ENCODE data around the gene GSG1L.
"Not testable (repeated sequence)": the region's sequence is repeated elsewhere in the genome, so short reads cannot be mapped to it uniquely, and the experiment has no call there.

Gene GSG1L

GRCh38 chr16:27983244-27983643 is 80.3 kb downstream of the GSG1L start:
- H3K4me1 Mint-ChIP-seq, result no peaks in the 10 kb centered on the region
- no peaks in the 10 kb centered on the region for H3K36me3 Mint-ChIP-seq
- H3K27ac Mint-ChIP-seq, result no peak overlapping the region
- DNase-seq, result no peak
- H3K27me3 Mint-ChIP-seq, result peaks cover 33% of the 10 kb centered on the region
- H3K9me3 Mint-ChIP-seq, result peaks cover 2% of the 10 kb centered on the region
- CTCF ChIA-PET, result no interaction called here
- H3K4me3 Mint-ChIP-seq, result no peak overlapping the region

GRCh38 chr16:27982184-27982583 is 81.3 kb downstream of the GSG1L start:
- Mint-ChIP-seq H3K4me3 (no peak overlapping the region), H3K36me3 (no peaks in the 10 kb centered on the region), H3K9me3 (peaks cover 2% of the 10 kb centered on the region), H3K27ac (no peak overlapping the region), H3K27me3 (peaks cover 41% of the 10 kb centered on the region), H3K4me1 (no peaks in the 10 kb centered on the region)
- no peak for DNase-seq
- CTCF ChIA-PET, result interaction anchor here (1.1 to 2.1 kb wide), 2 partner anchors 9 to 89 kb away, joined by 4 to 7 read pairs; no protein-coding TSS in a partner anchor

GRCh38 chr16:27980919-27981700 is 82.4 kb downstream of the GSG1L start:
- H3K9me3 Mint-ChIP-seq, result peaks cover 2% of the 10 kb centered on the region
- CTCF ChIA-PET, result interaction anchor here (1.1 to 2.1 kb wide), 2 partner anchors 8 to 90 kb away, joined by 4 to 7 read pairs; no protein-coding TSS in a partner anchor
- H3K4me3 Mint-ChIP-seq, result no peak overlapping the region
- DNase-seq, result no peak
- no peaks in the 10 kb centered on the region for H3K36me3 Mint-ChIP-seq
- no peak overlapping the region for H3K27ac Mint-ChIP-seq
- H3K4me1 Mint-ChIP-seq, result no peaks in the 10 kb centered on the region
- H3K27me3 Mint-ChIP-seq, result peaks cover 48% of the 10 kb centered on the region

- CTCF ChIA-PET, result interaction anchor here (2.1 kb wide), 1 partner anchor 7 kb away, joined by 7 read pairs; no protein-coding TSS in a partner anchor
- H3K27me3 Mint-ChIP-seq, result peaks cover 46% of the 10 kb centered on the region
- peaks cover 2% of the 10 kb centered on the region for H3K9me3 Mint-ChIP-seq
- H3K36me3 Mint-ChIP-seq, result no peaks in the 10 kb centered on the region
- no peak overlapping the region for H3K4me3 Mint-ChIP-seq
- no peaks in the 10 kb centered on the region for H3K4me1 Mint-ChIP-seq
- no peak overlapping the region for H3K27ac Mint-ChIP-seq
- DNase-seq, result no peak
Measured at GRCh38 chr16:27980076-27980775, 83.3 kb downstream of the GSG1L start.

- CTCF ChIA-PET, H3K9me3 Mint-ChIP-seq, H3K4me1 Mint-ChIP-seq, DNase-seq, H3K36me3 Mint-ChIP-seq, H3K27ac Mint-ChIP-seq, H3K4me3 Mint-ChIP-seq: not testable (repeated sequence)
- peaks cover 46% of the 10 kb centered on the region for H3K27me3 Mint-ChIP-seq
Measured at GRCh38 chr16:27979668-27980067, 83.8 kb downstream of the GSG1L start.

- H3K36me3 Mint-ChIP-seq, result no peaks in the 10 kb centered on the region
- DNase-seq, result no peak
- no peak overlapping the region for H3K4me3 Mint-ChIP-seq
- peaks cover 50% of the 10 kb centered on the region for H3K27me3 Mint-ChIP-seq
- H3K4me1 Mint-ChIP-seq, result no peaks in the 10 kb centered on the region
- H3K9me3 Mint-ChIP-seq, result peaks cover 2% of the 10 kb centered on the region
- CTCF ChIA-PET, result interaction anchor here (1.6 kb wide), 1 partner anchor 92 kb away, joined by 6 read pairs; no protein-coding TSS in a partner anchor
- H3K27ac Mint-ChIP-seq, result no peak overlapping the region
Measured at GRCh38 chr16:27978876-27979275, 84.6 kb downstream of the GSG1L start.

- Mint-ChIP-seq H3K36me3 (no peaks in the 10 kb centered on the region), H3K27me3 (peaks cover 53% of the 10 kb centered on the region), H3K9me3 (peaks cover 2% of the 10 kb centered on the region), H3K27ac (no peak overlapping the region), H3K4me3 (no peak overlapping the region), H3K4me1 (no peaks in the 10 kb centered on the region)
- DNase-seq, result no peak
- CTCF ChIA-PET, result interaction anchor here (0.6 to 1.6 kb wide), 3 partner anchors 12 to 241 kb away, joined by 3 to 6 read pairs (median 4); no protein-coding TSS in a partner anchor
Measured at GRCh38 chr16:27977966-27978365, 85.5 kb downstream of the GSG1L start.

GRCh38 chr16:27976990-27977389 is 86.5 kb downstream of the GSG1L start:
- H3K27ac Mint-ChIP-seq, result no peak overlapping the region
- DNase-seq, result no peak
- peaks cover 4% of the 10 kb centered on the region for H3K4me1 Mint-ChIP-seq
- CTCF ChIA-PET, result no interaction called here
- peaks cover 51% of the 10 kb centered on the region for H3K27me3 Mint-ChIP-seq
- H3K9me3 Mint-ChIP-seq, result no peaks in the 10 kb centered on the region
- no peak overlapping the region for H3K4me3 Mint-ChIP-seq
- H3K36me3 Mint-ChIP-seq, result no peaks in the 10 kb centered on the region

GRCh38 chr16:27974896-27975540 is 88.5 kb downstream of the GSG1L start:
- Mint-ChIP-seq H3K4me1 (peaks cover 4% of the 10 kb centered on the region), H3K36me3 (no peaks in the 10 kb centered on the region), H3K27me3 (peaks cover 49% of the 10 kb centered on the region), H3K9me3 (no peaks in the 10 kb centered on the region), H3K4me3 (no peak overlapping the region), H3K27ac (no peak overlapping the region)
- DNase-seq, result no peak
- CTCF ChIA-PET, result interaction anchor here (1.0 to 4.6 kb wide), 2 partner anchors 96 to 243 kb away, joined by 4 to 63 read pairs; no protein-coding TSS in a partner anchor

GRCh38 chr16:27973678-27974077 is 89.8 kb downstream of the GSG1L start:
- H3K4me3 Mint-ChIP-seq, result no peak overlapping the region
- H3K36me3 Mint-ChIP-seq, result no peaks in the 10 kb centered on the region
- peaks cover 4% of the 10 kb centered on the region for H3K4me1 Mint-ChIP-seq
- CTCF ChIA-PET, result interaction anchor here (1.0 to 4.6 kb wide), 5 partner anchors 8 to 283 kb away, joined by 4 to 63 read pairs (median 8); no protein-coding TSS in a partner anchor
- H3K9me3 Mint-ChIP-seq, result no peaks in the 10 kb centered on the region
- no peak overlapping the region for H3K27ac Mint-ChIP-seq
- DNase-seq, result no peak
- H3K27me3 Mint-ChIP-seq, result peaks cover 36% of the 10 kb centered on the region

- Mint-ChIP-seq H3K36me3 (no peaks in the 10 kb centered on the region), H3K4me3 (no peak overlapping the region), H3K27me3 (peaks cover 30% of the 10 kb centered on the region), H3K27ac (no peak overlapping the region), H3K9me3 (no peaks in the 10 kb centered on the region), H3K4me1 (peaks cover 4% of the 10 kb centered on the region)
- peak; percentile 74 for DNase-seq
- CTCF ChIA-PET, result interaction anchor here (0.6 to 4.6 kb wide), 20 partner anchors 9 to 305 kb away, joined by 3 to 63 read pairs (median 4); partner anchors contain the start of gene GSG1L
Measured at GRCh38 chr16:27972500-27972899, 91.0 kb downstream of the GSG1L start.

GRCh38 chr16:27969574-27969973 is 93.9 kb downstream of the GSG1L start:
- Mint-ChIP-seq H3K4me3 (no peak overlapping the region), H3K36me3 (no peaks in the 10 kb centered on the region), H3K27ac (no peak overlapping the region), H3K27me3 (peaks cover 22% of the 10 kb centered on the region), H3K4me1 (peaks cover 4% of the 10 kb centered on the region), H3K9me3 (no peaks in the 10 kb centered on the region)
- DNase-seq, result no peak
- CTCF ChIA-PET, result no interaction called here

- no peaks in the 10 kb centered on the region for H3K36me3 Mint-ChIP-seq
- no peaks in the 10 kb centered on the region for H3K9me3 Mint-ChIP-seq
- H3K27me3 Mint-ChIP-seq, result peaks cover 12% of the 10 kb centered on the region
- DNase-seq, result no peak
- no peak overlapping the region for H3K27ac Mint-ChIP-seq
- H3K4me1 Mint-ChIP-seq, result no peaks in the 10 kb centered on the region
- CTCF ChIA-PET, result no interaction called here
- H3K4me3 Mint-ChIP-seq, result no peak overlapping the region
Measured at GRCh38 chr16:27967169-27967568, 96.3 kb downstream of the GSG1L start.

GRCh38 chr16:27966756-27967155 is 96.8 kb downstream of the GSG1L start:
- Mint-ChIP-seq H3K9me3 (no peaks in the 10 kb centered on the region), H3K27ac (no peak overlapping the region), H3K27me3 (peaks cover 7% of the 10 kb centered on the region), H3K4me3 (no peak overlapping the region), H3K4me1 (no peaks in the 10 kb centered on the region), H3K36me3 (no peaks in the 10 kb centered on the region)
- CTCF ChIA-PET, result no interaction called here
- no peak for DNase-seq
